Muscle layer of colon (tissue), 2 donors: Measurements from ENCODE around the gene UBE3B.

ENCODE experiments used
- H3K27ac ChIP-seq: one replicate; pipeline ENCODE4 v1.7.0; 2013; ENCODE audit warnings: low read depth, mild to moderate bottlenecking, low read length, moderate library complexity
- H3K27me3 ChIP-seq, 2 donors: one replicate each; pipeline ENCODE4 v1.7.0; 2013; ENCODE audit warnings: low read length in 2 of 2, mild to moderate bottlenecking in 2 of 2; ENCODE audit not compliant: insufficient read depth in 2 of 2, control insufficient read depth in 1 of 2
- H3K36me3 ChIP-seq: one replicate; pipeline ENCODE4 v1.7.0; 2013; ENCODE audit warnings: mild to moderate bottlenecking, low read length; ENCODE audit not compliant: insufficient read depth
- H3K4me1 ChIP-seq: one replicate; pipeline ENCODE4 v1.7.0; 2013; ENCODE audit warnings: mild to moderate bottlenecking, low read length; ENCODE audit not compliant: insufficient read depth
- H3K4me3 ChIP-seq, 2 donors: one replicate each; pipeline ENCODE4 v1.7.0; 2013; ENCODE audit warnings: low read length in 2 of 2, low read depth in 1 of 2, mild to moderate bottlenecking in 1 of 2, moderate library complexity in 1 of 2
- H3K9ac ChIP-seq: one replicate; pipeline ENCODE4 v1.7.0; 2013; ENCODE audit warnings: low read length
- H3K9me3 ChIP-seq: one replicate; pipeline ENCODE4 v1.7.0; 2013; ENCODE audit warnings: mild to moderate bottlenecking, low read length
- donor health status: abdominal sarcoma.
- donor health status: Adenocarcinoma of cecum.

UBE3B gene

DNA sequence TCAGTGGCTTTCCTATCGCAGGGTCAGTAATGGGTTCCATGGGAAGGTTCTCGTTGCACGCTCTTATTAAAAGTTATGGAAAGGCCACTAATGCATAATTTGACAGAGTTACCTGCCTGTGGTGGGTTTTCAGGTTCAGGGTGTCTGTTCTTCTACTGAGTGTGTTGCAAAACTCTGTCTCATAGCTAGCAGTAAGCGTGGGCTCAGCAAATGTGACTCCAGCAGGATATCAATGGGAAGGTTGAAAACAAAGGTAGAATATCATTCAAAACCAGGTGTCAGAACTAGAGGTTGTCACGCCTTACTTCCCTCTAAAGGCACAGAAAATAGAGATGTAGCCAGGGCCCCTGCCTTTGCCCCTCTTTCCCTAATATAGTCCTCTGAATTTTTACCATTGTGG, 24.9 kb downstream of the UBE3B start:
- no peaks in the 10 kb centered on the region for H3K27me3 ChIP-seq
- peaks cover 94% of the 10 kb centered on the region for H3K36me3 ChIP-seq
- no peak overlapping the region for H3K27ac ChIP-seq
- no peaks in the 10 kb centered on the region for H3K4me1 ChIP-seq
- no peak overlapping the region for H3K4me3 ChIP-seq
- no peaks in the 10 kb centered on the region for H3K9me3 ChIP-seq
- H3K9ac ChIP-seq = no peak overlapping the region

DNA sequence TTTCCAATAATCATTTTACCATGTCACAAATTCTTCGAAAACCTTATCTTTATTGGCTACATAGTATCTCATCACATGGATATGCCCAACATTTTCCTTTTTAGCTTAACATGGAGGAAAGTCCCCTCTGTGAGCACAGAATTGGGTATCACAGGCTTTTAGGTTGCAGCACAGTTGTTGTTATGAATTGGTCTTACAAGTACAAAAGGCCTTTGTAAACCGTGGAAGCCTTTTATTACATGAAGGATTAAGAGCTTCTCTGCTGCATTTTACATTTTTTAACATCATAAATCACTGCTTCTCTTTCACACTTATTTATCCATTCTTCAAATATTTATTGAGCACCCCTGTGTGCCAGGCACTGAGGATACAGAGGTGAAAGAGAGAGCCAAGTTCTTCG, 26.2 kb downstream of the UBE3B start:
- Histone ChIP-seq H3K27me3 (no peaks in the 10 kb centered on the region), H3K9ac (no peak overlapping the region), H3K27ac (no peak overlapping the region), H3K36me3 (peaks cover 94% of the 10 kb centered on the region), H3K9me3 (no peaks in the 10 kb centered on the region), H3K4me1 (no peaks in the 10 kb centered on the region), H3K4me3 (no peak overlapping the region)

DNA sequence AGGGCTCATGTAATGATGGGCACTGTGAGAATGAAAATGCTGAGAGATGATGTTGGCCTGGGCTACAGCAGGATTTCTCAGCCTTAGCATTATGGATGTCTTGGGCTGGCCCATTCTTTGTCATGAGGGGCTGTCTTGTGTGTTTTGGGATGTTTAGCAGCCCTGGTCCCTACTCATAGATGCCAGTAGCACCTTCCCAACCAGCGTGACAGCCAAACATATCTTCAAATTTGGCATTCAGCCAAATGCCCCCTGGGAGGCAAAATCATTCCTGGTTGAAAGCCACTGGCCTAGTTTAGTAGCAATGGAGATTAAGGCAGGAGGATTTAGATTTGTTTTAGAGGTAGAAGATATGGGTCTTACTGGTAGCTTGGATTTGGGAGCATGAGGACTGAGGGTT, 26.6 kb downstream of the UBE3B start:
- no peaks in the 10 kb centered on the region for H3K4me1 ChIP-seq
- H3K36me3 ChIP-seq = peaks cover 91% of the 10 kb centered on the region
- no peaks in the 10 kb centered on the region for H3K27me3 ChIP-seq
- H3K9ac ChIP-seq = no peak overlapping the region
- no peak overlapping the region for H3K27ac ChIP-seq
- H3K4me3 ChIP-seq = no peak overlapping the region
- no peaks in the 10 kb centered on the region for H3K9me3 ChIP-seq

DNA sequence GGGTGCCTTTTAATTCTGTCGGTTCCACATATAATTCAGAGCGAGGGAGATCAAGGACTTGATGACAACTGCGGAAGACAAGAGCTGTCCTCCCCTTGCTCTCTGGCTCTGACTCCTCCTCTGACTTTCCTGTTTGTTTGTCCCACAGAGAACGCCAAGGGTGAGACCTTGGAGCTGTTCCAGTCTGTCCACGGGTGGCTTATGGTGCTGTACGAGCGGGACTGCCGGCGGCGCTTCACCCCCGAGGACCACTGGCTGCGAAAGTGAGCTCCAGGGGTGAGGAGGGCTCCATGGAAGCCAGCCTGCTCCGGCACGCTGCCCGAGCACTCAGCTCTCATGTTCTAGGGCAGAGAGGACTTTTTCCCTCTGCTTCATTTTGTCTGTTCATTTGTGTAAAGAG, 32.8 kb downstream of the UBE3B start:
- Histone ChIP-seq H3K36me3 (peaks cover 89% of the 10 kb centered on the region), H3K27ac (no peak overlapping the region)

DNA sequence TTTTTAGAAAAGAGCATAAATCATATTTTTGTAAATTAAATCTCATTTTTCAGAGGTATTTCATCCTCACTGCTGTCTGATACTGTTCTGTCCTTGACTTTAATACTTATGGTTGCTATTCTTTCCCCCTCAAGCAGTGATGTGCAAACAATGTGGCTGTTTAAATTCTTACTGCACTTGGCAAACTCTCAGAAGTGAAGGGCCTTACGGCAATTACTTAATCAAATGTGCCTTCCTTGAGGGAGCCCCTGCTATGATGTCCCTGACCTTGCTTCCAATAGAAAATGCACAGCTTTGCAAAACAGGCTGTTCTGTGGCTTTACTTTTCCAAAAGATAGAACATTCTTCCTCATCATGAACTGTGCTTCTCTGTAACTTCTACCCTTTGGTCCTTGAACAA, 35.2 kb downstream of the UBE3B start:
- no peak overlapping the region for H3K4me3 ChIP-seq
- peaks cover 80% of the 10 kb centered on the region for H3K36me3 ChIP-seq
- H3K9me3 ChIP-seq = no peaks in the 10 kb centered on the region

More for the DNA sequence above, 32.8 kb downstream of the UBE3B start:
- Histone ChIP-seq H3K9ac (no peak overlapping the region), H3K4me1 (no peaks in the 10 kb centered on the region), H3K9me3 (no peaks in the 10 kb centered on the region), H3K27me3 (no peaks in the 10 kb centered on the region), H3K4me3 (no peak overlapping the region)

DNA sequence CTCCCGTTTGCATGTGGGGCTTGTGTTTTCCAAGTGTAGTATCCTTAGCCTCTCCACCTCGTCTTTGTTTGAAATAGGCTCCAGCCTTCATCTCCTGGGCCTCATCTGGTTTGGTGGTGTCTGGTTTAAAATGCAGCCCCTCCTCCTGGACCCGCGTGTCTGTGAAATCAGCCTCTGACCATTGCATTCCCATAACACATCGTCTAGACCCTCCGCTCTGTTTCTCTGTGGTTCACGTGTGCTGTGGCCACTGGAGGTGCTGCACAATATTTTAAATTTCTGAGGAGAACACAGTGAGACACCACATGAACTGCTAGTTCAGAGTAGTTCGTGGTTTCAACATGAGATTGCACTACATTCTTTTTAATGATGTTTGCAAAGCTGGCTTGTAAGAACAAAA, 35.6 kb downstream of the UBE3B start:
- H3K27me3 ChIP-seq = no peaks in the 10 kb centered on the region
- H3K4me1 ChIP-seq = no peaks in the 10 kb centered on the region
- no peak overlapping the region for H3K27ac ChIP-seq
- H3K9ac ChIP-seq = no peak overlapping the region
- H3K4me3 ChIP-seq = no peak overlapping the region
- H3K9me3 ChIP-seq = no peaks in the 10 kb centered on the region
- H3K36me3 ChIP-seq = peaks cover 80% of the 10 kb centered on the region

More for the DNA sequence above, 35.2 kb downstream of the UBE3B start:
- Histone ChIP-seq H3K4me1 (no peaks in the 10 kb centered on the region), H3K27me3 (no peaks in the 10 kb centered on the region), H3K9ac (no peak overlapping the region), H3K27ac (no peak overlapping the region)

DNA sequence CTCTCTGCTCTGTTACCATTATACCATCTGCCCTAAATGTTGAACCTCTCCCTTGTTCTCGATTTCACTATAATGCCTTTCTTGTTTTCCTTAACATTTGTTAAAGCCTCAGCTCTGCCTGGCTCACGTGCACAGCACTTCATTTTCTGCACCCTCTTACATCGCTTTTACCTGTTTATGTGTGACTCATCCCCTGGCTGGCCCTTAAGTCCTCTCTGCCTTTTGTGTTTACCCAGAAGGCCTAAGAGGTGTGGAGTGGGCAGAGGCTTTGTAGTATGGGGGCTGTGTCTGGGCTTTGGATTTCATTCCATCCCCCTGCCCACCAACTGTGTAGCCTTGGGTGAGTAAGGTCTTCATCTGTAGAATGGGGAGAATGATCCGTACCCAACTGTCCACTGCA, 36.5 kb downstream of the UBE3B start:
- Histone ChIP-seq H3K36me3 (peaks cover 79% of the 10 kb centered on the region), H3K9me3 (no peaks in the 10 kb centered on the region)

DNA sequence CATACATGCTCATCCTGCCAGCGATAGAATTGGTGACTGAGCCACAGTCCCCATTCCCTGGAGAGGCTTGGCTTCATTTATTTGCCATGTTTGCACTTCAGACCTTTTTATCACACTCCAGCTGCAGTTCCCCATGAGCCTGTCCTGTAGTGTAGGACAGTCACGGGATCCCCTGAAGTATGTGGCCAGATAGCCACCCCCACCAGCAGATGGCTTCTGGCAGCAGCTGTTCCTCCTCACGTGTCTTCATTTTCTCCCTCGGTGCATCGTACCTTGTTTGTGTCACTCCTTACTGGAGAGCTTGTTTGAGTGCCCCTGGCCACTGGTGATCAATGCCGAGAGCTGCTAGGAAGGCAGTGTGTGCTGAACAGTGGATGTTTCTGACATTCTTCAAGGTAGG, 40.2 kb downstream of the UBE3B start:
- Histone ChIP-seq H3K36me3 (peaks cover 79% of the 10 kb centered on the region), H3K4me3 (no peak overlapping the region)

More for the DNA sequence above, 36.5 kb downstream of the UBE3B start:
- Histone ChIP-seq H3K4me1 (no peaks in the 10 kb centered on the region), H3K27me3 (no peaks in the 10 kb centered on the region), H3K9ac (no peak overlapping the region), H3K4me3 (no peak overlapping the region), H3K27ac (no peak overlapping the region)

DNA sequence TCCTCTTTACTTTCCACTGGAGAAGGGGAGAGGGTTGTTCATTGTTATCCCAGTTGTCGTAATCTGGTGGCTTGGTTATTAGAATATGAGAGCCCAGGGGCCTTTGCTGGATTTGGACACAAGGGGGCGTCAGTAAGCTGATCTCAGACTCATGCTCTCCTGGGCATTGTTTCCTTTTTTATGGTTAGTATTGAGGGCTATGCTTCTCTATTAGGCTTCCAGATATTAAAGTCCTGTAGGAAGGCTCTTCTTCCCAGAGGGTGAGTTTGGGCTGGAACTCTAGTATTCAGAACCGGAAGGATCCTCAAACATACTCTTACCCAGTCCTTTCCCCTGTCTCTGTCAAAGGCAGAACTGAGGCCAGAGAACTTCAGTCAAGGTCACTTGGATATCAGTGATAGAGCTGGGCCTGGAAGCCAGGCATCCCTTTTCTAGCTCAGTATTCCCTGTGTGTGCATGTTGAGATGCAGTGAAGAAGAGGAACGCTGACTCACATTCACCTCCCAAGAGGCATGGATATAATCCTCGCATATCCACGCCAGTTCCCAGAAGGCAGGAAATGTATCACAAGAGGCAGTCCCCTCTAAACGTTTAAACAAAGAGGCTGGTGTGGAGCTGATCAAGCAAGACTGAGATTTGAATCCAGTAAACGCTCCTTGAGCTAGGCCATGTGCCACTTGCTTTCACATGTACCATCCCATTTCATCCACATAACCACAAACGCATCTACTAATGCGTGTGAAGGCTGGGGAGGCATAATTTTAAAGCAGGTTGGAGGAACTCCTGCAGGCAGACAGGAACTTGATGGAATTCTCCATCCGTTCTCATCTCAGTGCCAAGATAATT, 41.6 kb downstream of the UBE3B start:
- Histone ChIP-seq H3K4me3 (no peak overlapping the region), H3K4me1 (no peaks in the 10 kb centered on the region), H3K27me3 (no peaks in the 10 kb centered on the region), H3K27ac (no peak overlapping the region), H3K9me3 (no peaks in the 10 kb centered on the region), H3K36me3 (peaks cover 81% of the 10 kb centered on the region), H3K9ac (no peak overlapping the region)

More for the DNA sequence above, 40.2 kb downstream of the UBE3B start:
- Histone ChIP-seq H3K9ac (no peak overlapping the region), H3K9me3 (no peaks in the 10 kb centered on the region), H3K27ac (no peak overlapping the region), H3K4me1 (no peaks in the 10 kb centered on the region), H3K27me3 (no peaks in the 10 kb centered on the region)

DNA sequence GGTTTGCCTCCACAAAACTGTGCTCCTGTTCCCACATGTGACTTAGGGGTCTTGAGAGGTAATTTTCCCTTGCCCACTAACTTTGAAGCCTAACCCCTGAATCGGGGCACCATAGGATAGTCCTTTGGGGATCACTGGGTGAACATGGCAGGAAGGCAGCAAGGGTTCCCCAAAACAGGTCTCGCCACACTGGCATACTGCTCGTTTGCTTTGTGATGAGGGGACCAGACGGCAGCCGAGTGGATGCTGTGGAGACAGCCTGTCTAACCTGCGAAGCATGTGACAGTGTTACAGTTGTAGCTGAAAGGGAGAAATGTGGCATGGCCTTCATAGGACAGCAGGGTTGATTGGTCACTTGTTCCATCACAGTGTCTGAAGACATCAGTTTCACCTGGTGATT, 42.4 kb downstream of the UBE3B start:
- Histone ChIP-seq H3K36me3 (peaks cover 81% of the 10 kb centered on the region), H3K9ac (no peak overlapping the region), H3K4me3 (no peak overlapping the region), H3K9me3 (no peaks in the 10 kb centered on the region), H3K4me1 (no peaks in the 10 kb centered on the region), H3K27me3 (no peaks in the 10 kb centered on the region), H3K27ac (no peak overlapping the region)

DNA sequence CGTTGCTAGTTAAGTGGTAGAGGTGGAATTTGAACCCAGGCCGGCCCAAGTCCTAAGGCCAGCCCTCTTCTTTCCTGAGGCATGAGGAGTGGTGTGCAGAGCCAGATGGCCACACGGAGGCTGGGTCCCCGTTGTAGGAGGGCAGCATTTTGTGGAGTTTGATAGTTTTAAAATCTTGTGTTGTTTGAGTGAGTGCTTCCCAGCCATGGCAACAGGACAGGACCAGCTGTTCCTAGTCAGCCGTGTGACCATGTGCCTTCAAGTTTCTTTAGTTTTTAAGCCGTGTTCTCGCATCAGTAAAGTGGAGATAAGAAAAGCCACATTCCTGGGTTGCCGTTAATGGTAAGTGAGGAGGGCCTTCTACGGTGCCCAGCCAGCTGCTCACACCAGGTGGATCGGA, 44.4 kb downstream of the UBE3B start:
- H3K9ac ChIP-seq = no peak overlapping the region
- peaks cover 93% of the 10 kb centered on the region for H3K36me3 ChIP-seq

DNA sequence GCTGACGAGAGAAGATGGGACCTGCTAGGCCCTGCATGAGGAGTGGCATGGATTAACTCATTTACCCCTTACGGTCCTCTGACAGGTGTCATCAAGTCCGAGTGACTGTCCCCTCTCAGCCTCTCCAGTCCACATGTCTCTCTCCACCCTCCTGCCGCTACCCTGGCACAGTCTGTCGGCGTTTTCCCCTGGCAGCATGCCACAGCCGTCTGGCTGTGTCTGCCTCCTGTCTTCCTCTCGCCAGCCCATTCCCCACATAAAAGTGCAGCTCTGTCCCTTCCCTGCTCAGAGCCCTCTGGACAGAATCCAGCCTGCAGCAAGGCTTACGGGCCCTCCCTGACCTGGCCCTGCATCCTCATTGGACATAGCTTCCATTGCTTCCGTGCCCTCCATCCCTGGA, 45.6 kb downstream of the UBE3B start:
- H3K27ac ChIP-seq = no peak overlapping the region
- H3K27me3 ChIP-seq = no peaks in the 10 kb centered on the region
- no peak overlapping the region for H3K4me3 ChIP-seq
- no peak overlapping the region for H3K9ac ChIP-seq
- H3K36me3 ChIP-seq = peaks cover 93% of the 10 kb centered on the region
- H3K9me3 ChIP-seq = no peaks in the 10 kb centered on the region
- no peaks in the 10 kb centered on the region for H3K4me1 ChIP-seq

More for the DNA sequence above, 44.4 kb downstream of the UBE3B start:
- no peaks in the 10 kb centered on the region for H3K9me3 ChIP-seq
- no peaks in the 10 kb centered on the region for H3K27me3 ChIP-seq
- H3K27ac ChIP-seq = no peak overlapping the region
- no peaks in the 10 kb centered on the region for H3K4me1 ChIP-seq
- no peak overlapping the region for H3K4me3 ChIP-seq
